Activated CD4-positive, alpha-beta memory T cell treated with anti-CD3 and anti-CD28 coated beads for 36 hours (primary cell): Measurements from ENCODE around the gene DCLK1. TPM values are rescaled to one million over a fixed set of nuclear protein-coding genes. Genes with fewer than 3 reads are reported as not detected.

ENCODE experiments used
- CTCF ChIA-PET: fragments of 350-600 bp; sonication (Branson Sonifier 250); formaldehyde crosslinking; loops from one replicate; lab custom pipeline; 2021; ENCODE audit warnings: antibody characterized with exemption, inconsistent platforms; lab: Charles Lee
- POLR2A ChIA-PET: fragments of 350-600 bp; sonication (Branson Sonifier 250); formaldehyde crosslinking; loops from one replicate; lab custom pipeline; 2021; ENCODE audit warnings: antibody characterized with exemption; lab: Charles Lee
- DNase-seq: peaks from one replicate; pipeline ENCODE4 v3.0.0-alpha.2; 2020
- H3K27ac Mint-ChIP-seq: one replicate; pipeline ENCODE4 v1.8.0; 2021; ENCODE audit warnings: mixed read lengths
- H3K27me3 Mint-ChIP-seq: one replicate; pipeline ENCODE4 v1.8.0; 2021; ENCODE audit warnings: mixed read lengths
- H3K36me3 Mint-ChIP-seq: one replicate; pipeline ENCODE4 v1.8.0; 2021; ENCODE audit warnings: mixed read lengths
- H3K4me1 Mint-ChIP-seq: one replicate; pipeline ENCODE4 v1.8.0; 2021; ENCODE audit warnings: low read depth, mixed read lengths
- H3K4me3 Mint-ChIP-seq: one replicate; pipeline ENCODE4 v1.8.0; 2021; ENCODE audit warnings: mild to moderate bottlenecking, mixed read lengths
- H3K9me3 Mint-ChIP-seq: one replicate; pipeline ENCODE4 v1.8.0; 2021; ENCODE audit warnings: mixed read lengths
- intact Hi-C: fragments of 100-400 bp; cut with micrococcal nuclease; formaldehyde crosslinking; loops from one replicate; pipeline ENCODE4 v1.15.1; 2023
- total RNA-seq, 2 experiments: library from RNA; stranded (reverse); gene quantifications; one replicate each; pipeline ENCODE4 v1.2.3, GENCODE V29; 2021

DCLK1 gene
- total RNA-seq, 2 experiments from 2014 or later, result not detected

GRCh38 chr13:35850569-35850968 lies 280.6 kb downstream of the DCLK1 start:
- CTCF ChIA-PET, result no interaction called here
- Mint-ChIP-seq H3K4me3 (no peak overlapping the region), H3K27me3 (peaks cover 15% of the 10 kb centered on the region), H3K4me1 (no peaks in the 10 kb centered on the region), H3K36me3 (no peaks in the 10 kb centered on the region), H3K9me3 (no peaks in the 10 kb centered on the region), H3K27ac (no peak overlapping the region)
- POLR2A ChIA-PET, result no interaction called here
- intact Hi-C loops, result no loop called here
- no peak for DNase-seq

- DNase-seq, result no peak
- Mint-ChIP-seq H3K27me3 (peaks cover 6% of the 10 kb centered on the region), H3K4me1 (no peaks in the 10 kb centered on the region), H3K27ac (no peak overlapping the region), H3K4me3 (no peak overlapping the region), H3K36me3 (no peaks in the 10 kb centered on the region), H3K9me3 (no peaks in the 10 kb centered on the region)
- CTCF ChIA-PET, result no interaction called here
- POLR2A ChIA-PET, result no interaction called here
- intact Hi-C loops, result no loop called here
Measured at GRCh38 chr13:35849256-35849644, 281.9 kb downstream of the DCLK1 start.

- DNase-seq, result no peak
- Mint-ChIP-seq H3K9me3 (no peaks in the 10 kb centered on the region), H3K36me3 (no peaks in the 10 kb centered on the region), H3K27ac (no peak overlapping the region), H3K4me1 (no peaks in the 10 kb centered on the region), H3K27me3 (peaks cover 2% of the 10 kb centered on the region), H3K4me3 (no peak overlapping the region)
- POLR2A ChIA-PET, result no interaction called here
- CTCF ChIA-PET, result no interaction called here
- intact Hi-C loops, result no loop called here
Measured at GRCh38 chr13:35848336-35849255, 282.6 kb downstream of the DCLK1 start.

- no peak for DNase-seq
- no peaks in the 10 kb centered on the region for H3K27me3 Mint-ChIP-seq
- H3K9me3 Mint-ChIP-seq, result no peaks in the 10 kb centered on the region
- CTCF ChIA-PET, result no interaction called here
- no peaks in the 10 kb centered on the region for H3K4me1 Mint-ChIP-seq
- intact Hi-C loops, result no loop called here
- H3K27ac Mint-ChIP-seq, result no peak overlapping the region
- no peaks in the 10 kb centered on the region for H3K36me3 Mint-ChIP-seq
- POLR2A ChIA-PET, result no interaction called here
- no peak overlapping the region for H3K4me3 Mint-ChIP-seq
Measured at GRCh38 chr13:35843272-35843671, 287.9 kb downstream of the DCLK1 start.

- POLR2A ChIA-PET, result no interaction called here
- intact Hi-C loops, result no loop called here
- DNase-seq, result no peak
- Mint-ChIP-seq H3K36me3 (no peaks in the 10 kb centered on the region), H3K27me3 (no peaks in the 10 kb centered on the region), H3K9me3 (no peaks in the 10 kb centered on the region), H3K27ac (no peak overlapping the region), H3K4me3 (no peak overlapping the region), H3K4me1 (no peaks in the 10 kb centered on the region)
- CTCF ChIA-PET, result no interaction called here
Measured at GRCh38 chr13:35841060-35841521, 290.1 kb downstream of the DCLK1 start.

GRCh38 chr13:35839806-35840205 lies 291.4 kb downstream of the DCLK1 start:
- no peak for DNase-seq
- H3K4me3 Mint-ChIP-seq, result no peak overlapping the region
- ChIA-PET POLR2A (no interaction called here), CTCF (no interaction called here)
- H3K27me3 Mint-ChIP-seq, result no peaks in the 10 kb centered on the region
- intact Hi-C loops, result no loop called here
- H3K9me3 Mint-ChIP-seq, result no peaks in the 10 kb centered on the region
- no peaks in the 10 kb centered on the region for H3K36me3 Mint-ChIP-seq
- no peak overlapping the region for H3K27ac Mint-ChIP-seq
- no peaks in the 10 kb centered on the region for H3K4me1 Mint-ChIP-seq

GRCh38 chr13:35838356-35838755 lies 292.8 kb downstream of the DCLK1 start:
- no peak overlapping the region for H3K27ac Mint-ChIP-seq
- no peak overlapping the region for H3K4me3 Mint-ChIP-seq
- H3K9me3 Mint-ChIP-seq, result no peaks in the 10 kb centered on the region
- DNase-seq, result no peak
- no peaks in the 10 kb centered on the region for H3K36me3 Mint-ChIP-seq
- no peaks in the 10 kb centered on the region for H3K4me1 Mint-ChIP-seq
- intact Hi-C loops, result no loop called here
- CTCF ChIA-PET, result no interaction called here
- POLR2A ChIA-PET, result no interaction called here
- no peaks in the 10 kb centered on the region for H3K27me3 Mint-ChIP-seq

- Mint-ChIP-seq H3K9me3 (no peaks in the 10 kb centered on the region), H3K27ac (no peak overlapping the region), H3K4me3 (no peak overlapping the region), H3K27me3 (no peaks in the 10 kb centered on the region), H3K4me1 (no peaks in the 10 kb centered on the region), H3K36me3 (no peaks in the 10 kb centered on the region)
- ChIA-PET POLR2A (no interaction called here), CTCF (no interaction called here)
- no peak for DNase-seq
- intact Hi-C loops, result no loop called here
Measured at GRCh38 chr13:35836446-35836845, 294.7 kb downstream of the DCLK1 start.

GRCh38 chr13:35835989-35836388 lies 295.2 kb downstream of the DCLK1 start:
- ChIA-PET CTCF (no interaction called here), POLR2A (no interaction called here)
- no peak for DNase-seq
- Mint-ChIP-seq H3K36me3 (no peaks in the 10 kb centered on the region), H3K27ac (no peak overlapping the region), H3K9me3 (no peaks in the 10 kb centered on the region), H3K4me1 (no peaks in the 10 kb centered on the region), H3K27me3 (no peaks in the 10 kb centered on the region), H3K4me3 (no peak overlapping the region)
- intact Hi-C loops, result no loop called here

GRCh38 chr13:35833608-35834275 lies 297.4 kb downstream of the DCLK1 start:
- CTCF ChIA-PET, result no interaction called here
- no peaks in the 10 kb centered on the region for H3K4me1 Mint-ChIP-seq

GRCh38 chr13:35833031-35833430 lies 298.2 kb downstream of the DCLK1 start:
- H3K4me3 Mint-ChIP-seq, result no peak overlapping the region
- H3K36me3 Mint-ChIP-seq, result no peaks in the 10 kb centered on the region
- no peaks in the 10 kb centered on the region for H3K27me3 Mint-ChIP-seq
- no peaks in the 10 kb centered on the region for H3K4me1 Mint-ChIP-seq
- ChIA-PET CTCF (no interaction called here), POLR2A (no interaction called here)
- intact Hi-C loops, result no loop called here
- no peak overlapping the region for H3K27ac Mint-ChIP-seq
- no peak for DNase-seq
- H3K9me3 Mint-ChIP-seq, result no peaks in the 10 kb centered on the region

More at GRCh38 chr13:35833608-35834275, 297.4 kb downstream of the DCLK1 start:
- DNase-seq, result no peak
- no peak overlapping the region for H3K27ac Mint-ChIP-seq
- intact Hi-C loops, result no loop called here
- no peaks in the 10 kb centered on the region for H3K9me3 Mint-ChIP-seq
- no peaks in the 10 kb centered on the region for H3K36me3 Mint-ChIP-seq
- POLR2A ChIA-PET, result no interaction called here
- no peak overlapping the region for H3K4me3 Mint-ChIP-seq
- H3K27me3 Mint-ChIP-seq, result no peaks in the 10 kb centered on the region

GRCh38 chr13:35832551-35832950 lies 298.6 kb downstream of the DCLK1 start:
- CTCF ChIA-PET, result no interaction called here
- no peak overlapping the region for H3K27ac Mint-ChIP-seq
- H3K9me3 Mint-ChIP-seq, result no peaks in the 10 kb centered on the region
- no peak overlapping the region for H3K4me3 Mint-ChIP-seq
- H3K27me3 Mint-ChIP-seq, result no peaks in the 10 kb centered on the region
- POLR2A ChIA-PET, result no interaction called here
- intact Hi-C loops, result no loop called here
- DNase-seq, result no peak
- H3K36me3 Mint-ChIP-seq, result no peaks in the 10 kb centered on the region
- no peaks in the 10 kb centered on the region for H3K4me1 Mint-ChIP-seq
